Endothelial cell of umbilical vein (primary cell): ENCODE data around the gene GPR160. TPM values are rescaled to one million over a fixed set of nuclear protein-coding genes. Genes with fewer than 3 reads are reported as not detected.
A peak's percentile ranks its signal among the peaks of the same experiment; 100 is the strongest.

Experiments
- BruUV-seq: library from RNA; stranded (reverse); fragments of 400-500 nt; replicated peaks from 2 replicates; lab custom pipeline; 2021; lab: Mats Ljungman, UMichigan
- CTCF ChIA-PET: fragments of 300-600, 350-600 bp; sonication (Branson Sonifier 250); formaldehyde crosslinking; loops from one replicate; lab custom pipeline; 2021; ENCODE audit warnings: antibody characterized with exemption, inconsistent platforms; lab: Charles Lee
- POLR2A ChIA-PET: fragments of 300-600, 350-600 bp; sonication (Branson Sonifier 250); formaldehyde crosslinking; loops from one replicate; lab custom pipeline; 2021; ENCODE audit warnings: antibody characterized with exemption, inconsistent platforms; lab: Charles Lee
- DNase-seq: peaks from one replicate; pipeline ENCODE4 v3.0.0-alpha.2; 2011; ENCODE audit warnings: low read depth, low spot score
- FAIRE-seq: peaks from 2 replicates; lab custom pipeline; 2011; peaks lifted over from hg19 to GRCh38; lab: Jason Lieb, UNC
- H2AFZ ChIP-seq: 2 replicates; pipeline ENCODE4 v1.6.0; 2012; ENCODE audit warnings: low read depth, low read length, control low read depth, inconsistent platforms
- H3K27ac ChIP-seq: 2 replicates; pipeline ENCODE4 v1.5.1; 2011; ENCODE audit warnings: low read depth, mild to moderate bottlenecking, control low read depth, low read length, moderate library complexity; ENCODE audit not compliant: insufficient read depth
- H3K27me3 ChIP-seq, 2 experiments: 2 replicates each; pipeline versions ENCODE4 v1.6.0 to v1.6.1; 2011; ENCODE audit warnings: low read length in 2 of 2, mixed read lengths in 1 of 2; ENCODE audit not compliant: control insufficient read depth in 2 of 2, insufficient read depth in 2 of 2
- H3K36me3 ChIP-seq, 2 experiments: 2 replicates in 1 of 2; 3 replicates in 1 of 2; pipeline ENCODE4 v1.5.1; 2011; ENCODE audit warnings: low read length in 2 of 2, mild to moderate bottlenecking in 1 of 2, moderate library complexity in 1 of 2; ENCODE audit not compliant: control insufficient read depth in 2 of 2, insufficient read depth in 2 of 2; ENCODE audit errors: extremely low read depth in 1 of 2
- H3K4me1 ChIP-seq: 3 replicates; pipeline ENCODE4 v1.5.1; 2011; ENCODE audit warnings: mild to moderate bottlenecking, low read length; ENCODE audit not compliant: control insufficient read depth, insufficient read depth; ENCODE audit errors: extremely low read depth
- H3K4me2 ChIP-seq: 2 replicates; pipeline ENCODE4 v1.6.1; 2011; ENCODE audit warnings: low read length, control low read depth, mixed read lengths; ENCODE audit not compliant: insufficient read depth
- H3K4me3 ChIP-seq, 3 experiments: fragments of 200-600 bp in 1 of 3; sonication (generic), shearing (Covaris generic) in 1 of 3; replicated peaks in 1 of 3; 2 replicates each; pipeline ENCODE4 v1.5.1; 2011 to 2016; ENCODE audit warnings: control low read depth in 3 of 3, low read length in 3 of 3, mild to moderate bottlenecking in 2 of 3, inconsistent platforms in 1 of 3, low read depth in 1 of 3, moderate library complexity in 1 of 3; ENCODE audit not compliant: insufficient read depth in 1 of 3
- H3K79me2 ChIP-seq: 2 replicates; pipeline ENCODE4 v1.6.0; 2012; ENCODE audit warnings: low read length, inconsistent platforms; ENCODE audit not compliant: control insufficient read depth, insufficient read depth
- H3K9ac ChIP-seq: replicated peaks from 2 replicates; pipeline ENCODE3; 2011; ENCODE audit warnings: low read length, control low read depth; ENCODE audit not compliant: insufficient read depth; ENCODE audit errors: extremely low read depth
- H3K9me1 ChIP-seq: replicated peaks from 3 replicates; pipeline ENCODE4 v1.6.0; 2011; ENCODE audit warnings: mild to moderate bottlenecking, low read length; ENCODE audit not compliant: control insufficient read depth, insufficient read depth; ENCODE audit errors: extremely low read depth
- H3K9me3 ChIP-seq: replicated peaks from 2 replicates; pipeline ENCODE4 v1.5.1; 2012; ENCODE audit warnings: low read length, inconsistent platforms; ENCODE audit not compliant: control insufficient read depth, insufficient read depth
- H4K20me1 ChIP-seq: replicated peaks from 2 replicates; pipeline ENCODE3; 2011; ENCODE audit warnings: mild to moderate bottlenecking, low read length; ENCODE audit not compliant: control insufficient read depth, insufficient read depth; ENCODE audit errors: extremely low read depth
- CTCF ChIP-seq, 2 donors: IDR thresholded peaks; 1 replicate in 1 of 2; 2 replicates in 1 of 2; pipeline ENCODE4 v1.5.1; 2011; ENCODE audit warnings: low read length in 2 of 2, mild to moderate bottlenecking in 2 of 2, moderate library complexity in 2 of 2, control low read depth in 1 of 2, inconsistent platforms in 1 of 2, low read depth in 1 of 2; ENCODE audit not compliant: insufficient read depth in 1 of 2; ENCODE audit errors: extremely low read depth in 1 of 2
- EZH2 ChIP-seq: IDR thresholded peaks from 2 replicates; pipeline ENCODE4 v1.6.1; 2012; ENCODE audit warnings: borderline replicate concordance, low read depth, mild to moderate bottlenecking, moderate library complexity, low read length, inconsistent platforms; ENCODE audit not compliant: severe bottlenecking
- FOS ChIP-seq: IDR thresholded peaks from 2 replicates; pipeline ENCODE4 v1.6.1; 2011; ENCODE audit warnings: mild to moderate bottlenecking, low read length, moderate library complexity, borderline replicate concordance; ENCODE audit not compliant: insufficient read depth
- GATA2 ChIP-seq: IDR thresholded peaks from 2 replicates; pipeline ENCODE4 v1.7.0; 2011; ENCODE audit warnings: low read depth, mild to moderate bottlenecking, moderate library complexity, mixed read lengths, low read length; ENCODE audit not compliant: insufficient read length, insufficient read depth
- JUN ChIP-seq: IDR thresholded peaks from 2 replicates; pipeline ENCODE4 v1.6.1; 2011; ENCODE audit warnings: borderline replicate concordance, low read depth; ENCODE audit not compliant: insufficient read length, insufficient read depth
- MAX ChIP-seq: IDR thresholded peaks from 2 replicates; pipeline ENCODE4 v1.6.1; 2011; ENCODE audit not compliant: insufficient read depth, insufficient read length
- MYC ChIP-seq: IDR thresholded peaks from one replicate; pipeline ENCODE4 v1.6.1; 2011; ENCODE audit warnings: mild to moderate bottlenecking, low read depth, low read length
- POLR2A ChIP-seq: IDR thresholded peaks from 2 replicates; pipeline ENCODE4 v1.6.1; 2012; ENCODE audit warnings: low read depth, mild to moderate bottlenecking, control low read depth, low read length
- POLR2AphosphoS5 ChIP-seq: IDR thresholded peaks from 2 replicates; pipeline ENCODE4 v1.6.1; 2012; ENCODE audit warnings: low read depth, mild to moderate bottlenecking, control low read depth, low read length, moderate library complexity; ENCODE audit not compliant: insufficient read depth
- dilution Hi-C: fragments of 300-500 bp; cut with MboI; formaldehyde crosslinking; loops from one replicate; pipeline ENCODE4 v1.15.0; 2019; ENCODE audit warnings: low sequenced_read_pairs; ENCODE audit not compliant: extremely low pct_ligation_motif_present
- intact Hi-C: fragments of 100-400 bp; cut with micrococcal nuclease; formaldehyde crosslinking; loops from one replicate; pipeline ENCODE4 v1.10.0; 2022
- polyA plus RNA-seq, 4 experiments: library from polyadenylated mRNA; depleted of rRNA in 3 of 4; stranded (reverse) in 3 of 4; unstranded in 1 of 4; fragments of >200 nt; gene quantifications; 2 replicates each; pipeline versions ENCODE4 v1.2.1 to v1.2.3, GENCODE V29; 2011 to 2012; ENCODE audit warnings: missing spikeins in 1 of 4
- total RNA-seq: library from RNA; stranded (reverse); gene quantifications from 2 replicates; pipeline ENCODE4 v1.2.3, GENCODE V29; 2021

Gene GPR160
- total and polyA plus RNA-seq, 2 donors (not counting 3 experiments of a cell fraction or from before 2014, with no cell fraction given) = 0.39 to 1.3 TPM

- no peak for TF ChIP-seq FOS
- no peak for TF ChIP-seq GATA2
- TF ChIP-seq MAX = no peak
- no peak for TF ChIP-seq JUN
- TF ChIP-seq CTCF (IDR thresholded peaks at IDR 0.05; ENCODE audit: extremely low read depth in 1 of 2, insufficient read depth in 1 of 2, low read depth in 1 of 2, low read length in 2 of 2) = no peak
- TF ChIP-seq POLR2AphosphoS5 = no peak
- TF ChIP-seq MYC = no peak
- no peak for TF ChIP-seq POLR2A
- TF ChIP-seq EZH2 = no peak
- Histone ChIP-seq H3K9ac (no peak overlapping the region), H3K9me1 (no peaks in the 10 kb centered on the region), H4K20me1 (no peaks in the 10 kb centered on the region), H3K36me3 (no peaks in the 10 kb centered on the region), H3K9me3 (no peaks in the 10 kb centered on the region), H3K4me2 (peak overlapping the region; percentile 9), H3K27me3 (no peaks in the 10 kb centered on the region), H3K79me2 (no peaks in the 10 kb centered on the region), H3K27ac (no peak overlapping the region), H3K4me3 (peak overlapping the region in 1 of 3 experiments; percentile 30), H2AFZ (peak overlapping the region; percentile 12), H3K4me1 (peaks cover 24% of the 10 kb centered on the region)
- DNase-seq (peak; percentile 56), FAIRE-seq (peak; percentile 64)
- BruUV-seq = no TSS peak
- dilution Hi-C loops = no loop called here
- POLR2A ChIA-PET = no interaction called here
- CTCF ChIA-PET = interaction anchor here (0.9 to 1.2 kb wide), 2 partner anchors 18 to 112 kb away, joined by 3 to 5 read pairs; no protein-coding TSS in a partner anchor
- intact Hi-C loops = no loop called here
These were observed 34.9 kb upstream of the GPR160 start for GRCh38 chr3:170002879-170003278.
